NAMALWA (cell line): ENCODE measurements around the gene RGS6.

Experiments
- DNase-seq: peaks from one replicate; pipeline ENCODE4 v3.0.0-alpha.2; 2015; ENCODE audit warnings: low spot score

RGS6 gene

DNA sequence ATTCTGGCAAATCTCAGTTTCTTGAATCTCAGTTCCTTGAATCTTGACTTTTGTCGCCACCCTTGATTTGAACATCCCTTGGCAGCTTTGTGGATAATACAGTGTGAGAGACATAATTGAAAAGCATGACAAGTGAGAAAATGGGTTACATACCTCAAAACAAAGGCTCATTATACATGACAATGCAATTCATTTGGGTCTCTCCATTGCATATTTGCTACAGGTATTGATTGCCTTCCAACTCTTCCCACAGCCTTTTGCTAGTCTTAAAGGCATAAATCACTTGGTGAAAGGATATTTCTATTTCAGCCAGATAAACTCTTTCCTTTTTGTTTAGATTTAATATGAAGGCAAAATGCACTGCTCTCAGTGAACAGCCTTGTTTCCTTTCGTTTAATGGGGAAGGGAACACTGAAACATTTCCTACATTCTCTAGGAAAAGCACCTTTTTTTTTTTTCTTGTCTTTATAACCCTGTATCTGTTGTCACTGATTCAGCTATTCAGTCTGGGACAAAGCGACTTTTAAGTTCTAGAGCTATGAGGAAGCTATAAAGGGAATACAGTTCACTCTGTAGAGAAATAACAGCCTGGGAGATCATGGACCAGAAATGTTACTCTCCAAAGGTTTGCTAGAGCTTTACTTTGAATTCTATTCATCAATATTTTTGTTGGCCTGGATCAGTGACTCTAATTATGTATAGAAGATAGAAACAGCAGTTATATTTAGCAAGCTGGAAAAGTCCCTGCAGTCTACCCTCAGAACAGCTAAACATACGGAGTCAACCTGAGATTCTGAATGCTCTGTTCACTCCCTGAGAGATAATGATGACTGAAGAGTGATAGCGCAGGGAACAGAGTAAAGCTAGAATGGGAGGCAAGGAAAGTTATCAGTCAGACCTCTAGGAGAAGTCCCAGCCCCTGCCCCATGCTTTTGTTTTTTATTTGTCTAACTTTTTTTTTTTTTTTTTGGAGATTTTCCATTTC, 311.4 kb downstream of the RGS6 start:
- DNase-seq, result no peak

DNA sequence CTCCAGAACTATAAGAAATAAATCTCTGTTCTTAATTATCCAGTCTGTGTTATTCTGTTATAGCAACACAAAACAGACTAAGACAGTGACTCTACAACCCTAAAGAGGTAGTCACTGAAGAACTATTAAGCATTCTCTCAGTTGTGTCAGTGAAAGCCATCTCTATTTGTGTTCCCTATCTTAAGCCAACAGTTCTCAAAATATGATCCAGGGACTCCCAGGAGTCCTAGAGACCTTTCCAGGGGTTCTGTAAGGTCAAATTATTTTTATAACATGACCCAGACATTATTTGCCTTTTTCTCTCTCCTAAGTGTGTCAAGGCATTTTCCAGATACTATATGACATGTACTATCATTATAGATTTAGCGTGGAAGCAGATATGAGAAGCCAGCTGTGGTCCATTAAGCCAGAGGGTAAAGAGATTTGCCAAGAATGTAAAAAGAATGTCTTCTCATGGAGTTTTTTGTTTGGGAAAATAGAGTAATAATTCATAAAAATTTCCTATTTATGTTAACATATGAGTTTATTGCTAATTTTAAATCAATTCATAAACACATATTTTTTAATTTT, 315.8 kb downstream of the RGS6 start:
- DNase-seq, result no peak

DNA sequence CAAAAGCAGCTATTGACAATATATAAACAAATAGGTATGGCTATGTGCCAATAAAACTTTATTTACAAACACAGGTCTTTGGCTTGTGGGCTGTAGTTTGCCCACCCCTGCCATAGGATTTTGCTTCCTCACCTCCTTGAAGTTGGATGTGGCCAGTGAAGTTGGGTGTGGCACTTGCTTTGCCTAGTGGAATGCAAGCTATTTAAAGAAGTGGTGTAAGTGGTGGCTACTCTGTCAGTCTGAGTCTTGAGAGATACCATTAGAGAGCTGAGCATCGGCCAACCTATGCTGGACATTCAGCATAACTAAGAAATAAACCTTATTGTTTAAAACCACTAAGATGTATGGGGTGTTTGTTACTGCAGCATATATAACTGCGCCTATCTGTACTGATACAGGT, 321.3 kb downstream of the RGS6 start:
- DNase-seq, result no peak

DNA sequence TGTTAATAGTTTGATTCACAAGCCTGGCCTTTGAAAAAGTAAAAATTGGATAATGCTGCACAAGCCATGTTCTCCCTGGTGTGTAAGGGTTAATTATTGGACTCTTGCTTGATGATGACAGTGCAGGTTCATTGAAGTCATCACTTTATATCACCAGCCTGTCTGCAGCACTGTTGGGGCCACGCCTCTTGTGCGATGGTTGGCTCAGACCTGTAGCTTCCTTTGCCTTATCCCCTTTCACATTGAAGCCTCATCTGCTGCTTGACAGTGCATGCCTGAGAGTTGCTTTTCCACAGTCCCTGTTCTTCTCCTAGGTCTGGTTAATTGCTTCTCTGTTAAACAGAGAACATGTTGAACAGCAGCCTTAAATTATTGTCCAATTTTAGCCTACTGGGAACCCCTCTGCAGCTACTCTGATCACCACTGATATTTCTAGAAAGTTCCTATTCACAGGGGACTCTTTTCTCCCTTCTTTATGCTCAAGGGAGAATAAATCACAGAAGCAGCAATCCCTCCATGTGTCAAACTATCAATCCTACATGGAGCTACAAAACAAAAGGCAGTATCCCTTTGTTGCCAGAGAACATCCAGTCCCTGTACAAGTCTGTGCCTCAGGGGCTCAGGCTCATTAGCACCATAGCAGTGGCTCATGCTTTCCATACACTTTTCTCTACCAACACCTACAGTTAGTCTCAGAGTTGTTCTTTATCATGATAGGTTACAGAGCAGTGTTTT, 322.1 kb downstream of the RGS6 start:
- no peak for DNase-seq

DNA sequence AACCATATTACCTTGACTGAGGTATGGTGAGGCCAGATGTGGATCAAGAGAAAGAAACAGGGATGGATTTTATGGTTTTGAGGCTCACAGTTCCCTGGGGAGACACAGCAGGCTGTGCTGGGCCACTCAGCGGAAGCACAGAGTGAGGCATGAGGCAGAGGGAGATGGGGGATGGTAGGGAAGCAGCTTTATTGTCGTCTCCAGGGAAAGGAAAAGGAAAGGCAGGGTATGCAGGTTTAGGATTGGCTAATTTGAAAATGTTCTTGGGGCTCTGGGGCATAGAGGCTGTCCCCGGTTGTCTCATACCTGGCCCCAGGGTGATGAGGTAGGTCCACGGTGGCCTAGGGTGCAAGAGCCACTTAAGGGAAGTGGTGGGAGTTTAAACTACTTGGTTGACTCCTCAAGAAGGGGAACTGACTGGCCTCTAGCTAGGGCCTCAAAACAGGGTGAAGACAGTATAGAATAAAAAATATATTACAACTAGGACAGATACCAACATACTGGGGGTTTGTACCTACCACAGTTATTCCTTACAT, 322.8 kb downstream of the RGS6 start:
- no peak for DNase-seq

DNA sequence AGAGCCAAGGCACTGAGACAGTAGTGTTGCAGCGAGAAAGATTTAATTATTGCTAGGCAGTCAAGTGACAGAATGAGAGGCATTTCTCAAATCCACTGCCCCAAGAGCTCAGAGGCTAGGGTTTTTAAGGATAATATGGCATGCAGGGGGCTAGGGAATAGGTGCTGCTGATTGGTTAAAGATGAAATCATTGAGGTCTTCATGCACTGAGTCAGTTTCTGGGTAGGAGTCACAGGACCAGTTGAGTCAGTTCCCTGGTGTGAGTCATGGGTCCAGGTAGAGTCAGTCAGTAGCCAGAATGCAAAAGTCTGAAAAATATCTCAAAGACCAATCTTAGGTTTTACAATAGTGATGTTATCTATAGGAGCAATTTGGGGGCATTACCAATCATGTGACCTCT, 323.8 kb downstream of the RGS6 start:
- DNase-seq, result no peak

DNA sequence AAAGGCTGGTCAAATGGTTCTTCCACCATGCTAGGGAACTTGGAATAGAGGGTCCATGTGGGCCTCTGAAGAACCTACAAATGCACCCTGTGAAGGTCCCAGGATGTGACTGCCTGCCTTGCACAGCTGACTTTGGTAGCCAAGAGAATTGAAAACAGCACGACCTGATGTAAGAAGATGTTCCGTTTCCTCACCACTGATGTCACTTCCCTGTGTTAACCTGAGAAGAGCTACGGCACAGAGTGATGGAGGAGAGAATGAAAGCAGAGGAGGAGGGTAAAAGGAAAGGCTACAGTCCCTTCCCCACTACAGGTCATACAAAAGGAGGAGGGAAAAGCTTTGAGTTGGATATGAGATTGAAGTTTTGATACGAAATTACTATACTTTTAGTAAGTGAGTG, 328.8 kb downstream of the RGS6 start:
- no peak for DNase-seq

DNA sequence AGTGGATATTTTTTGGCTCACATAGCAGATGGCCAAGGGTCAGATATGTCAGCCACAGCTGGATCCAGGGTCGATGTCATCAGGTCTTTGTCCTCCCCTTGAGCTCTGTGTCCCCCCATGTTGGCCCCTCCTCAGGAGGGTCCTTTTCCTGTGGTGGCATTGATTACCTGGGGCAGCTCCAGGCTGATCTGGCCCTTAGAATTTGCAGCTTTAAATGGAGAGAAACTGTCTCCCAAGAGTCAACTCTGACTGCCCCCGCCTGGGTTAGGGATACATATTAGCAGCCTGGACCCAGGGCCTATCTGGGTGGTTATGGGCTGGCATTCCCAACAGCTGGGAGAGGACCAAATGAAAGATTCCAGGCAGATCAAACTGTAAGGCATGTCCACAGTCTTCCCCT, 330.5 kb downstream of the RGS6 start:
- DNase-seq, result no peak

DNA sequence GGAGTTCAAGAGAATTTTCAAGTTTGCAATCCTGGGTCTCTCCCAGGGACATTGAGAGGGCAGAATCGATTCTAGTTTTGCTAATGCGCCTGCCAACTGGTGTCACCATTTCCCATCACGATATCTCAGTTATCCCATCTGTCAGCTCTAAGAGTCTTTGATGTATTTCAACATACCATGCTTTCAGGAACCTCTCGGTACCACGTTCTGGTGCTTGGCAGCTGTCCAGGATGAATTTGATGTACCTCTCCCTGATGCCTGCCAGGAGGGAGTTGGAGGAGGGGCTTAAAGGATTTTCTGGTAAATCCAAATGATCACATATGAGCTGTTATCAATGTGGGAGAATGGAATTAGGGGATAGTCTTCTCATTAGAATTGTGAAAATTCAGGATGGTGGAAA, 332.5 kb downstream of the RGS6 start:
- no peak for DNase-seq

DNA sequence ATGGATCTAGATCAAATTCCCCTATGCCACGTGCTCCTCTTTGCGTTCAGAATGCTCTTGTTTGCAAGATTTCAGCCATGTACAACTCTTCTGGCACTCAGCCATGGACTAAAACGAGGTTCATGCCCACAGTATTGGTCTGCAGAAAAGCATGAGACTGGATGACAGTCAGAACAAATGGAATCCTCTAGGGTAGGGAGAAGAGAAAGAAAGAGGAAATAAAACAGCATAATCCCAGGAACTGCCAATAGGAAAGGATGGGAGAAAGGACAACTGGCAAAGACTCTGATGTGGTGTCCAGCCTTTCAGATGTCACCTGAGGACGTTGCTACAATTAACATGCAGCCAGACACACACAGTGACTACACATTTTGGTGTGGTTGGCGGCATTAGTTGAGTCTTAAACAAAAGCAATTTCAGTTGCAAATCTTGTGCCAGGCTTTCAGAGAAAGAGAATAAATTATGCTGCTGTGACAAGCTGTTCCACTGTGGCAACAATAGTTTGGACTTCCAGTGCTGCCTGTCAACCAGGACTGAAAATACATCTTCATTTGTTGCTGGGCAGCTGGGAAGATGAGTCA, 338.0 kb downstream of the RGS6 start:
- no peak for DNase-seq

DNA sequence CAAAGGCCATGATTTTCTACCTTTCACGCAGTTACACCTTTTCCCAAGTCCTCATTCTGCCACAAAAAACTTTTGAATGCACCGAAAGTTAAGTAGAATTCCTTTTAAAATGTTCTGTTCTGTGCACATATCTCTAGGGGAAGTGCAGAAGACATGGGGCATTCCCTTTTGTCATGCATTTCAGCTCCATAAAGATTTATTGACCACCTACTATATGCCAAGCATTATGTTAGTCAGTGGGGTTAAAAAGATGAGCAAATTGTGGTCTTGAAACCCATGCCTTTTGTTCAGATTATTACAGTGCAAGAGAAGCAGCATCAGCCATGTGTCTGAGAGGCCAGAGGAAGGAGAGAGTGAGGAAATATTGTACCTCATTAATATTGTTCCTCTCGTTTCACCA, 338.5 kb downstream of the RGS6 start:
- DNase-seq, result no peak

DNA sequence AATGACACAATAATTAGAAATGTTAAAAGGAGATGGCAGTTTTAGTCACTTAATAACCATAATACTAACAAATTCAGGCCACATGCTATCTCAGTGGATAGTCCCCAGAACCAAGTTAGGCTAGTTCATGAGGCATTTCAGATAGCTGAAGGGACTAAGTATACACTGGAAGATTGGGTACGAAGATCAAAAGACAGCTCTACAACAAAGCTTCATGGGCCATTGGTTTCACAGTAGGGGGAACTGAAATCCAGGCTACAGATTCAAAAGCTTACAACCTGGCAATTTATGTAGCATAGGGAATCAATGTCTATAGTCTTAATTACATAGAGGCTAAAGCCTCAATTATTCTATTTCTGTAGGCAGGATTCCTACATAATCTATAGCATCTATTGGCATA, 343.0 kb downstream of the RGS6 start:
- no peak for DNase-seq

DNA sequence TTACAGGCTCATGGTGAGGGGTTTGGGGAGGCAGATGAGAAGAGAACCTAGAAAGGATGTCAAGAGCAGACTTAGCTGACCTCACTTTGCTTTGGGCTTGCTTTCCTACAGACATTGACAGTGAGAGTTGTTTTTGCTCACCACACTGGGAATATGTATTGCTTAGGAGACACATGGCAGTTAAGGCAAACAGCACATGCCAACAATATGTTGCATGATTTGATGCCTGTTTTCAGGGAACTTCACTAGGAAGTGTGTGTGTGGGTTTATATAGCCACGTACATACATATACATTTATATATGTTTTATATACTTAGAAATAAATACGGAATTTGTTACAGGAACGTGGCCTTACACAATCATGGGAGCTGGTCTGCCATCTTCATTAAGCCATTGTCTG, 346.1 kb downstream of the RGS6 start:
- DNase-seq, result no peak

DNA sequence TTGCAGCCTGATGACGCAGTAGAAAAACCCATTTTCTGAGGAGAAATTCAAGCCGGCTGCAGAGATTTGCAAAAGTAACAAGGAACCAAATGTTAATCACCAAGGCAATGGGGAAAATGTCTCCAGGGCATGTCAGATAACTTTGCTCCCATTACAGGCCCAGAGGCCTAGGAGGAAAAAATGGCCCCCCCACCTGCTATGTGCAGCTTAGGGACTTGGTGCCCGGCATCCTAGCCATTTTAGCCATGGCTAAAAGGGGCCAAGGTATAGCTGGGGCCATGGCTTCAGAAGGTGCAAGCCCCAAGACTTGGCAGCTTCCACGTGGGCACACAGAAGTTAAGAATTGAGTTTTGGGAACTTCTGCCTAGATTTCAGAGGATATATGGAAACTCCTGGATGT, 351.9 kb downstream of the RGS6 start:
- no peak for DNase-seq

DNA sequence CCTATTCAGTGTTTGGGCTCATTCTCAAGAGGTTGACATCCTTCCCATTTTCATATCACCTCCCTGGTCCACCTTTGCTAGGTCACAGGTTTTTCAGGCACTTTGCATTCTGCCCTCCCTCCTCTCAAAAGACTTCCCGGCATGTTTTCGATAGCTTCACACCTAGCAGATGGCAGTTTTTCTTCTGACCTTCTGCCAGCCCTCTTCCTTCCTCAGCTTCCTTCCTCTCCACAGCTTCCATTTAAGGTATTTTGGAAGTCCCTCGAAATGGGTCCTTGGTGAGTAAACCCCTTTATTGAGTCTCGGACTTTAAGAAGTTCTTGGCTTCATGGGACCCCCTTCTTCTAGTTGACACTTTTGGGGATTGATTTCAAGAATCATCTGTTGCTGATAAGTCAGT, 358.0 kb downstream of the RGS6 start:
- no peak for DNase-seq

DNA sequence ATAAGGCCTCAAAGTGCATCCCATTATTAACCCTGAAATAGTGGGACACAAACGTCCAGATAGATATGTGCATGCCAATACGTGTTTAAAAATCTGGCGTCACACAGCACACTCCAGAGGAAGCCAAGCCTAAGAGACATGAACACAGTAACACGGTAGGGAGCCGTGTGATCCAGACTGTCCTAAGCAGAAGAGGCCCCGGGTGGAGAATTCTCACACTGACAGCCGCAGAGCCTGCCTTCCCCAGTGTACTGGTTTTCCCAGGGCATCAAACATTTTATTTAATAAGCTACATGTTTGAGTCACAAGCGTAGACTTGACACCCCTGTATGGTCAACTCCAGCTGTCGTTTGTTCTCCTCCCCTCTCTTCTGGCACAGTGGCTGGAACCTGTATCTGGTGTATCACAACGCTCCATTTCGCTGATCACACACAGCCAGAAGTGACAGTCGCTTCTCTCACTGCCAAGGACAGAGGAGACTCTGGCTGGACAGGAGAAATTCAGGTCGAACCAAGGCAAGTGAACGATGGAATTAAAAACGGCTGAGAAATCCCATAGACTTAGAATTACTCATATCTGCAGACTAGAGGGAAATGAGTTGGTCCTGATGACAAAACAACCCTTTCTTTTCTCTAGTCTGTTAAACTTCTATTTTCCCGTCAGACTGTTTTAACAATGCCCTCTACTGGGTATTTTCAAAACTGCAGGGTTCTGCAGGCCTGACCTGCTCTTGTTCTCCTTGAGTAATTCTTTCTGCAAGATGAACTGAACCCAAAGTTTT, 359.9 kb downstream of the RGS6 start:
- peak; percentile 39 for DNase-seq

DNA sequence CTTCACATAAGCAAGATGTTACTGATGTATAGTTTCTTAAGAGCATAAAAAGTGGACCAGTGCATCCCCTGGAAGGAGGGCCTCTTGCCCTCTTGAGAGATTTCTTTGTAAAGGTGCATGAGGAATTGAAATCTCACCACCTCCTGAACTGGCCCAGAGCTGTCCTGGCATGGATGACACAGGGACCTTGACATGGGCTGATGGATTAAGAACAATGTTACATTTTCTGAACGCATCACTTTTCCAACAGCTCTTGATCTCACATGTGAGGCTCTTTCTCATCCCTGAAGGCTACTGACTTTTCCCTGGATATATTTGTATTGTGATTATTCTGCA, 360.4 kb downstream of the RGS6 start:
- no peak for DNase-seq

DNA sequence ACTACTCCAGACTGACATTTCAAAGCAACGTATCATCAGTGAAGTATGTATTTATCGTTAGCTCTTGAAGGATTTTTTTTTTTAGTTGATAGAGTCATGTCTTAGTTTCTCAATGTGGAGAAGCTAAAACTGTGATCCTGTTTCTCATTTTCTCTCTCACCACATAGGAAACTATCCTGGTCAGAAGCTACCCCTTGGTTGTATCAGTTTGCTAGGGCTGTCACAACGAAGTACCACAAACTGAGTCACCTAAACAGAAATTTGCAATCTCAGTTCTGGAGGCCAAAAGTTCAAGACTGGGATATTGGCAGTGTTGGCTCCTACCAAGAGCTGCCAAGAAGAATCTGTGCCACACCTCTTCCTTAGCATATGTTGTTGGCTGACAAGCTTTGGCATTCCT, 369.1 kb downstream of the RGS6 start:
- DNase-seq, result no peak

DNA sequence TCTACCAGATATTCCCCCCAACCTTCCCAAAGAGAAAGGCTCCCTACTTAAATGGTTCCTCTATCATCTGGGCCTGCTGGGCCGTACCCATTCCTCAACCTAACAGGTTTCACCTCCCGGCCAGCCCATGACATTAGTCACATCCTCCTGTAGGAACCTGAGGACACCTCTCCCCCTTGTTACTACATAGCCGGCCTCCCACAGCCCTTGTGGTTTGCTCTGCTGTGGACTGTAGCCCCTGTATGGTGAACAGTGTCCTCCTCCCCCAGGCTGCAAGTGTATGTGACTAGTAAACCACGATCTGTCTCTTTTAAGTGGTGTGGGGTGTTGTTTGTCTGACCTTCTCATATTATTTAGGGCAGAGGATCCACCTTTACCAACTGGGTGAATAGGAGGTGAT, 371.7 kb downstream of the RGS6 start:
- DNase-seq, result no peak

DNA sequence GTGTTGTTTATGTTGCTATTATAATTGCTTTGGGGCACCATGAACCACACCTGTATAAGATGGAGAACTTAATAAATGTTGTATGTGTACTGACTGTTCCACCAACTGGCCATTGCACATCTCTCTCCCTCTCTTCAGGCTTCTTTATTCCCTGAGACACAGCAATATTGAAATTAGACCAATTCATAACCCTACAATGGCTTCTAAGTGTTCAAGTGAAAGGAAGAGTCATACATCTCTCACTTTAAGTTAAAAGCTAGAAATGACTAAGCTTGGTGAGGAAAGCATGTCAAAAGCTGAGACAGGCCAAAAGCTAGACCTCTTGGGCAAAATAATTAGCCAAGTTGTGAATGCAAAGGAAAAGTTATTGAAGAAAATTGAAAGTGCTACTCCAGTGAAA, 373.3 kb downstream of the RGS6 start:
- DNase-seq, result no peak

DNA sequence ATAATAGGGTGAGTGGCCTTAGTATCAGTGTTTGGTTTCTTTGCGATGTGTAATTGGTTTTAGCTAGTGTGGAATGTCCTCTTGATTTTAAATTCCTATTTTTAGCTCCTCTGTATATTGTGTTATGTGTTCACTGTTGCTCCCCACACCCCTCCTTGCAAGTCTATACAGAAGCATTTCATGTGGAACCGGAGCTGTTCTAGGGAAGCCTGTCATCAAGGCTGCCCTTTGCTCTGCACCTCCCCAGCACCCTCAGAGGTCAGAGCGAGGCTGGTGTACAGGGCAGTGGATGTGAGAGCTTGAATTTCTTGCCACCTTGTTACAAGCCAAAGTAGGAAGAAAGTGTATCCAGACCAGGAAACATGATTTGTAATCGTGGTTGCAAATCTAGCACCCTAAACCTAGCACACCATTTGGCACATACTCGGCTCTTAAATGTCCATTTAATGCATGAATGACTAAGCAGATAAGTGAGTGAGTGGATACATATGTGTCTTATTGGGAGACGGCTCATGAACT, 376.8 kb downstream of the RGS6 start:
- DNase-seq, result no peak

DNA sequence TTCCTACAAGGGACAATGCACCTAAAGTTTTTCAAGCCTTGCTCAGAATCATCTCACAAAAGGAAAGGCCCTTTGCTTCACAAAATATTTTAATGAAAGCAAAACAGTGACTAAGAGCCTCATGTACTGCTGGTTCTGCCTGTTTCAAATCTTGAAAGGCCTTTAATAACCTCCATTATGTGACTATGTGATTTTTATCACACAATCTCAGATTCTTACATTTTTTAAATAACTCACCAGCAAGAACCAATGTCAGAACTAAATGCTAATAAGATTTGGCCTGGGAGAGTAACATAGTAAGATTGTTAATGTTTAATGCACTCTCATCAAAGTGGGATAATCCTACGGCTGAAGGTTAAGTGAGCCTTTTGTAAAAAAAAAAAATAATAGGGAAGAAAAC, 378.9 kb downstream of the RGS6 start:
- DNase-seq, result no peak
